Measurements from ENCODE around the gene CAPG.

CAPG gene

DNA sequence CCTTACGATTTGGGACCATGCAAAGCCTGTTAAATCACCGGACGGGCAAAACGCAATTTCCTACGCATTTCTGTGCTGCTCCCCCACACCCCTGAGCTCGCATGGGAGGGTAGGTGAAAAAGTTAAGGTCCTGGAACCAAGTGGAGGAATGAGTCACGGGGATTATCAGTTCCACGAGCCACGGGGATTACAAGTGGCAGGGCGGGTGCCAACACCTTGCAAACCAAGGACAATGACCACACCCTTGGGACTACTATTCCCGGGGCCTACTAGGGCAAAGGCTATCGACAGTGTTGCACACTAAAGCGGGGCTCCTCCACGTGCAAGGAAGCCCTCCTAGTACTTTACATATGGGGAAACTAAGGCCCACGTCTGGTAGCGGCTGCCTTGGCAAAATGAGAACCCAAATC, 56.3 kb downstream of the CAPG start:
- no peaks in the 10 kb centered on the region for H3K4me1 ChIP-seq (ENCODE audit: control insufficient read depth, insufficient read depth, low read length)
- peak overlapping the region; percentile 96 for H3K4me3 ChIP-seq (ENCODE audit: low read depth, low read length)
- H3K9me3 ChIP-seq (ENCODE audit: control insufficient read depth, insufficient read depth, low read length): no peaks in the 10 kb centered on the region
- no peak overlapping the region for H3K9ac ChIP-seq (ENCODE audit: low read depth, low read length)
- H3K27ac ChIP-seq (ENCODE audit: low read depth, low read length): no peak overlapping the region
- H3K36me3 ChIP-seq (ENCODE audit: control insufficient read depth, insufficient read depth, low read length): peaks cover 39% of the 10 kb centered on the region
- H3K27me3 ChIP-seq (ENCODE audit: control insufficient read depth, insufficient read depth, low read length): no peaks in the 10 kb centered on the region

DNA sequence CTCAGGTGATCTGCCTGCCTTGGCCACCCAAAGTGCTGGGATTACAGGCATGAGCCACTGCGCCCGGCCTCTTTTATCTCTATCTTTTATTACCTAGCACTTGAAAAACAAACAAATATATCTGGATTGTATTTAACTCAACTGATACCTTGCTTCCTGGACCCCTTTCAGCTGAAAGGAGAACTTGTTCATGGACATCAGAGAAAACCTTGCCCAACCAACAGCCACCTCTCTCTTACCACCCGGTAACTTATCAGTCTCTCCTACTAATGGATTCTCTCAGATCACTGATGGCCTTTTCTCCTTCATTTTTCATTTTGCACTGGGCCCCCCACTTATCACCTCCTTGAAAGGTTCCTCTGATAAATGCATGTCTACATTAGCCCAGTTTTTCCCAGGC, 62.6 kb downstream of the CAPG start:
- Histone ChIP-seq H3K36me3 (ENCODE audit: control insufficient read depth, insufficient read depth, low read length) (peaks cover 56% of the 10 kb centered on the region), H3K9me3 (ENCODE audit: control insufficient read depth, insufficient read depth, low read length) (no peaks in the 10 kb centered on the region), H3K27ac (ENCODE audit: low read depth, low read length) (no peak overlapping the region), H3K4me1 (ENCODE audit: control insufficient read depth, insufficient read depth, low read length) (no peaks in the 10 kb centered on the region), H3K9ac (ENCODE audit: low read depth, low read length) (no peak overlapping the region), H3K27me3 (ENCODE audit: control insufficient read depth, insufficient read depth, low read length) (no peaks in the 10 kb centered on the region), H3K4me3 (ENCODE audit: low read depth, low read length) (no peak overlapping the region)
